Keratinocyte (primary cell): ENCODE results near the gene TMEM126A. TPM values are rescaled to one million over a fixed set of nuclear protein-coding genes. Genes with fewer than 3 reads are reported as not detected.

ENCODE experiments used
- DNase-seq: peaks from one replicate; pipeline ENCODE4 v3.0.0-alpha.2; 2011; ENCODE audit warnings: low read depth, missing footprints, low spot score
- FAIRE-seq: peaks from 2 replicates; lab custom pipeline; 2011; peaks lifted over from hg19 to GRCh38; lab: Jason Lieb, UNC
- H2AFZ ChIP-seq: 2 replicates; pipeline ENCODE4 v1.6.0; 2012; ENCODE audit warnings: low read length, control low read depth, inconsistent platforms; ENCODE audit not compliant: control insufficient read depth
- H3K27ac ChIP-seq: 2 replicates; pipeline ENCODE4 v1.5.1; 2011; ENCODE audit warnings: low read length; ENCODE audit not compliant: control insufficient read depth, insufficient read depth
- H3K27me3 ChIP-seq: 3 replicates; pipeline ENCODE4 v1.6.0; 2011; ENCODE audit warnings: low read length; ENCODE audit not compliant: control insufficient read depth, insufficient read depth; ENCODE audit errors: extremely low read depth
- H3K36me3 ChIP-seq, 2 experiments: 2 replicates in 1 of 2; 3 replicates in 1 of 2; pipeline ENCODE4 v1.5.1; 2011; ENCODE audit warnings: low read length in 2 of 2, mild to moderate bottlenecking in 1 of 2; ENCODE audit not compliant: control insufficient read depth in 2 of 2, insufficient read depth in 2 of 2; ENCODE audit errors: extremely low read depth in 1 of 2
- H3K4me1 ChIP-seq: 3 replicates; pipeline ENCODE4 v1.5.1; 2011; ENCODE audit warnings: low read length; ENCODE audit not compliant: control insufficient read depth, insufficient read depth; ENCODE audit errors: extremely low read depth
- H3K4me2 ChIP-seq: 3 replicates; pipeline ENCODE4 v1.6.0; 2011; ENCODE audit warnings: low read depth, low read length; ENCODE audit not compliant: control insufficient read depth, insufficient read depth; ENCODE audit errors: extremely low read depth
- H3K4me3 ChIP-seq, 3 experiments: fragments of 200-600 bp in 1 of 3; sonication (generic) in 1 of 3; 2 replicates in 2 of 3; 3 replicates in 1 of 3; pipeline ENCODE4 v1.5.1; 2011 to 2016; ENCODE audit warnings: low read length in 3 of 3, mild to moderate bottlenecking in 3 of 3, control low read depth in 2 of 3, inconsistent platforms in 1 of 3, low read depth in 1 of 3, mixed read lengths in 1 of 3, mixed run types in 1 of 3, moderate library complexity in 1 of 3; ENCODE audit not compliant: control insufficient read depth in 2 of 3, insufficient read depth in 2 of 3; ENCODE audit errors: extremely low read depth in 1 of 3
- H3K79me2 ChIP-seq: 2 replicates; pipeline ENCODE4 v1.6.0; 2012; ENCODE audit warnings: low read length; ENCODE audit not compliant: control insufficient read depth, insufficient read depth
- H3K9ac ChIP-seq: 3 replicates; pipeline ENCODE4 v1.6.0; 2011; ENCODE audit warnings: low read length; ENCODE audit not compliant: control insufficient read depth, insufficient read depth; ENCODE audit errors: extremely low read depth
- H3K9me1 ChIP-seq: 3 replicates; pipeline ENCODE4 v1.6.0; 2011; ENCODE audit warnings: low read length; ENCODE audit not compliant: control insufficient read depth, insufficient read depth; ENCODE audit errors: extremely low read depth
- H3K9me3 ChIP-seq: 2 replicates; pipeline ENCODE4 v1.5.1; 2012; ENCODE audit warnings: low read depth, low read length; ENCODE audit not compliant: control insufficient read depth
- H4K20me1 ChIP-seq: 3 replicates; pipeline ENCODE4 v1.6.0; 2011; ENCODE audit warnings: low read length; ENCODE audit not compliant: control insufficient read depth, insufficient read depth; ENCODE audit errors: extremely low read depth
- EZH2 ChIP-seq: IDR thresholded peaks from one replicate; pipeline ENCODE4 v1.6.1; 2012; ENCODE audit warnings: inconsistent platforms, mild to moderate bottlenecking, low read length, moderate library complexity
- dilution Hi-C: fragments of 300-500 bp; cut with MboI; formaldehyde crosslinking; loops from one replicate; pipeline ENCODE4 v1.7.0; 2020; ENCODE audit warnings: low sequenced_read_pairs; ENCODE audit not compliant: extremely low pct_ligation_motif_present
- polyA plus RNA-seq, 5 experiments: library from polyadenylated mRNA; depleted of rRNA in 3 of 5; stranded (reverse) in 3 of 5; stranded (forward) in 1 of 5; unstranded in 1 of 5; fragments of >200 nt; gene quantifications; 1 replicate in 1 of 5; 2 replicates in 3 of 5; 3 replicates in 1 of 5; pipeline versions ENCODE4 v1.2.1 to v1.2.3, GENCODE V29; 2011 to 2012; ENCODE audit warnings: missing spikeins in 2 of 5, low read depth in 1 of 5, low replicate concordance in 1 of 5
- TF ChIP-seq, protein P1 (sequence below), 3 experiments: IDR thresholded peaks in 1 of 3; conservative IDR thresholded peaks in 1 of 3; optimal IDR thresholded peaks in 1 of 3; 2 replicates in 2 of 3; 3 replicates in 1 of 3; pipeline versions ENCODE3 to v1.5.1; 2011; ENCODE audit warnings: low read length in 3 of 3, mild to moderate bottlenecking in 3 of 3, moderate library complexity in 2 of 3, control low read depth in 1 of 3, inconsistent platforms in 1 of 3; ENCODE audit not compliant: insufficient read depth in 2 of 3; ENCODE audit errors: extremely low read depth in 1 of 3

The TMEM126A gene
- polyA plus RNA-seq, 1 donor (not counting 4 experiments of a cell fraction or from before 2014, with no cell fraction given): 70.2 TPM

DNA sequence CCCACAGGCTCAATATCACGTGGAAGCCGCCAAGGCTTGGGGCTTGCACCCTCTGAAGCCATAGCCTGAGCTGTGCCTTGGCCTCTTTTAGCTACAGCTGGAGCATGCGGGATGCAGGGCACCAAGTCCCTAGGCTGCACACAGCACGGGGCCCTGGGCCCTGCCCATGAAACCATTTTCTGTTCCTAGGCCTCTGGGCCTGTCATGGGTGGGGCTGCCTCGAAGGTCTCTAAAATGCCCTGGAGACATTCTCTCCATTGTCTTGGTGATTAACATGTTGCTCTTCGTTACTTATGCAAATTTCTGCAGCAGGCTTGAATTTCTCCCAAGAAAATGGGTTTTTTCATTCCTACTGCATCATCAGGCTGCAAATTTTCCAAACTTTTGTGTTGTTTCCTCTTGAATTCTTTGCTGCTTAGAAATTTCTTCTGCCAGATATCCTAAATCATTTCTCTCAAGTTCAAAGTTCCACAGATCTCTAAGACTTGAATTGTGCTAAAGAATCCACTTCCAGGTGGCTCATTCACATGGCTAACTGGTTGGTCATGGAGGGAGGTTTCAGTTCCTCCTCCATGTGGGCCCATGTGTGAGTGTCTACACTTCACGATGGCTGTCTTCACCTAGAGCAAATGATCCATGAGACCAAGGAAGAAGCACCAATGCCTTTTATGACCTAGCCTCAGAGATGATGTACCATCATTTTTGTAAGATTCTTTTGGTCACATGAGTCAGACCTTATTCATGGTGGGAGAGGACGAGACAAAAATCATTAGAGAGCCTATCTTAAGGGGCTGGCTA, 24.5 kb downstream of the TMEM126A start:
- no peak overlapping the region for H3K27ac ChIP-seq
- H3K9me3 ChIP-seq: no peaks in the 10 kb centered on the region
- H3K9ac ChIP-seq: no peak overlapping the region
- H3K4me2 ChIP-seq: no peak overlapping the region
- TF ChIP-seq, protein P1, sequence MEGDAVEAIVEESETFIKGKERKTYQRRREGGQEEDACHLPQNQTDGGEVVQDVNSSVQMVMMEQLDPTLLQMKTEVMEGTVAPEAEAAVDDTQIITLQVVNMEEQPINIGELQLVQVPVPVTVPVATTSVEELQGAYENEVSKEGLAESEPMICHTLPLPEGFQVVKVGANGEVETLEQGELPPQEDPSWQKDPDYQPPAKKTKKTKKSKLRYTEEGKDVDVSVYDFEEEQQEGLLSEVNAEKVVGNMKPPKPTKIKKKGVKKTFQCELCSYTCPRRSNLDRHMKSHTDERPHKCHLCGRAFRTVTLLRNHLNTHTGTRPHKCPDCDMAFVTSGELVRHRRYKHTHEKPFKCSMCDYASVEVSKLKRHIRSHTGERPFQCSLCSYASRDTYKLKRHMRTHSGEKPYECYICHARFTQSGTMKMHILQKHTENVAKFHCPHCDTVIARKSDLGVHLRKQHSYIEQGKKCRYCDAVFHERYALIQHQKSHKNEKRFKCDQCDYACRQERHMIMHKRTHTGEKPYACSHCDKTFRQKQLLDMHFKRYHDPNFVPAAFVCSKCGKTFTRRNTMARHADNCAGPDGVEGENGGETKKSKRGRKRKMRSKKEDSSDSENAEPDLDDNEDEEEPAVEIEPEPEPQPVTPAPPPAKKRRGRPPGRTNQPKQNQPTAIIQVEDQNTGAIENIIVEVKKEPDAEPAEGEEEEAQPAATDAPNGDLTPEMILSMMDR (optimal IDR thresholded peaks at IDR 0.05 in 1 of 3, IDR thresholded peaks at IDR 0.05 in 1 of 3, conservative IDR thresholded peaks at IDR 0.05 in 1 of 3; ENCODE audit: extremely low read depth in 1 of 3, insufficient read depth in 2 of 3, low read length in 3 of 3): no peak
- TF ChIP-seq EZH2: no peak
- FAIRE-seq (no peak), DNase-seq (no peak)
- no peaks in the 10 kb centered on the region for H3K79me2 ChIP-seq
- no peaks in the 10 kb centered on the region for H3K36me3 ChIP-seq
- dilution Hi-C loops: no loop called here
- no peak overlapping the region for H3K4me3 ChIP-seq
- H4K20me1 ChIP-seq: no peaks in the 10 kb centered on the region
- H2AFZ ChIP-seq: no peak overlapping the region
- no peaks in the 10 kb centered on the region for H3K4me1 ChIP-seq
- no peaks in the 10 kb centered on the region for H3K9me1 ChIP-seq
- no peaks in the 10 kb centered on the region for H3K27me3 ChIP-seq

DNA sequence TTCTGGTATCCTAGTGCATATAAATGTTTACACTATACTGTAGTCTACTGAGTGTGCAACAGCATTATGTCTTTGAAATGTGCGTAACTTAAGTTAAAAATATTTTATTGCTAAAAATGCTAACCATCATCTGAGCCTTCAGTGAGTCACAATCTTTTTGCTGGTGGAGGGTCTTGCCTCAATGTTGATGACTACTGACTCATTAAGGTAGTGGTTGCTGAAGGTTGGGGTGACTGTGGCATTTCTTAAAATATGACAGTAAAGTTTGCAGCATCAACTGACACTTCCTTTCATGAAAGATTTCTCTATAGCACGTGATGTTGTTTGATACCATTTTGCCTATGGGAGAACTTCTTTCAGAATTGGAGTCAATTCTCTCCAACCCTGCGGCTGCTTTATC, 25.6 kb downstream of the TMEM126A start:
- Histone ChIP-seq H3K9me3 (no peaks in the 10 kb centered on the region), H3K9me1 (no peaks in the 10 kb centered on the region), H3K79me2 (no peaks in the 10 kb centered on the region), H2AFZ (no peak overlapping the region), H3K27me3 (no peaks in the 10 kb centered on the region), H3K4me3 (no peak overlapping the region), H4K20me1 (no peaks in the 10 kb centered on the region), H3K9ac (no peak overlapping the region), H3K4me1 (no peaks in the 10 kb centered on the region), H3K4me2 (no peak overlapping the region), H3K27ac (no peak overlapping the region), H3K36me3 (no peaks in the 10 kb centered on the region)
- dilution Hi-C loops: no loop called here
- FAIRE-seq: no peak
- DNase-seq: no peak
- TF ChIP-seq, protein P1 (optimal IDR thresholded peaks at IDR 0.05 in 1 of 3, IDR thresholded peaks at IDR 0.05 in 1 of 3, conservative IDR thresholded peaks at IDR 0.05 in 1 of 3; ENCODE audit: extremely low read depth in 1 of 3, insufficient read depth in 2 of 3, low read length in 3 of 3): no peak
- no peak for TF ChIP-seq EZH2
